HepG2 (cell line): ENCODE measurements around the gene SLC35F6. TPM values are rescaled to one million over a fixed set of nuclear protein-coding genes. Genes with fewer than 3 reads are reported as not detected.
A peak's percentile ranks its signal among the peaks of the same experiment; 100 is the strongest.

Source experiments
- ELF3 ChIP-seq: IDR thresholded peaks from 2 replicates; pipeline ENCODE4 v1.6.1; 2016; ENCODE audit warnings: missing genetic modification reagents, missing compliant biosample characterization
- ETV5 ChIP-seq: IDR thresholded peaks from 2 replicates; pipeline ENCODE4 v1.6.1; 2018; ENCODE audit warnings: missing biosample characterization, missing genetic modification reagents, inconsistent platforms, borderline replicate concordance
- HNF1B ChIP-seq: sonication (generic); formaldehyde crosslinking; IDR thresholded peaks from 2 replicates; pipeline ENCODE4 v1.5.1; 2020; ENCODE audit warnings: mild to moderate bottlenecking, moderate library complexity, missing genetic modification reagents
- HOXA3 ChIP-seq: sonication (generic); formaldehyde crosslinking; IDR thresholded peaks from 2 replicates; pipeline ENCODE4 v1.5.0; 2020; ENCODE audit warnings: missing genetic modification reagents
- MEF2D ChIP-seq: sonication (generic); formaldehyde crosslinking; IDR thresholded peaks from 2 replicates; pipeline ENCODE4 v1.5.1; 2020; ENCODE audit warnings: mild to moderate bottlenecking, missing genetic modification reagents
- NBN ChIP-seq: fragments of 450-650 bp; conservative IDR thresholded peaks from 2 replicates; pipeline ENCODE4 v1.6.1; 2017
- NRL ChIP-seq: sonication (generic); formaldehyde crosslinking; IDR thresholded peaks from 2 replicates; pipeline ENCODE4 v1.5.0; 2020; ENCODE audit warnings: missing genetic modification reagents, mild to moderate bottlenecking, moderate library complexity, borderline replicate concordance
- RFX1 ChIP-seq: fragments of 450-650 bp; IDR thresholded peaks from 2 replicates; pipeline ENCODE4 v1.6.1; 2017
- SMYD3 ChIP-seq: sonication (generic); formaldehyde crosslinking; IDR thresholded peaks from 2 replicates; pipeline ENCODE4 v1.8.1; 2023; ENCODE audit warnings: mild to moderate bottlenecking, missing genetic modification reagents
- ZNF180 ChIP-seq: sonication (generic); formaldehyde crosslinking; IDR thresholded peaks from 2 replicates; pipeline ENCODE4 v1.4.0; 2020; ENCODE audit warnings: low read depth, missing genetic modification reagents, borderline replicate concordance
- ZNF235 ChIP-seq: sonication (generic); formaldehyde crosslinking; IDR thresholded peaks from 2 replicates; pipeline ENCODE4 v1.8.1; 2023; ENCODE audit warnings: mild to moderate bottlenecking, missing genetic modification reagents, borderline replicate concordance
- ZNF276 ChIP-seq: sonication (generic); formaldehyde crosslinking; IDR thresholded peaks from 2 replicates; pipeline ENCODE4 v1.4.0; 2020; ENCODE audit warnings: mild to moderate bottlenecking, low read depth, missing genetic modification reagents
- ZNF3 ChIP-seq: IDR thresholded peaks from 2 replicates; pipeline ENCODE4 v1.7.0; 2017; ENCODE audit warnings: inconsistent platforms
- ZNF407 ChIP-seq: sonication (generic); formaldehyde crosslinking; IDR thresholded peaks from one replicate; pipeline ENCODE4 v1.5.1; 2020; ENCODE audit warnings: mild to moderate bottlenecking, missing genetic modification reagents; ENCODE audit errors: not compliant biosample characterization
- ZNF496 ChIP-seq: sonication (generic); formaldehyde crosslinking; IDR thresholded peaks from 2 replicates; pipeline ENCODE4 v1.8.1; 2023; ENCODE audit warnings: mild to moderate bottlenecking, moderate library complexity, missing genetic modification reagents; ENCODE audit not compliant: insufficient replicate concordance
- ZNF615 ChIP-seq: sonication (generic); formaldehyde crosslinking; IDR thresholded peaks from 2 replicates; pipeline ENCODE4 v1.5.0; 2020; ENCODE audit warnings: mild to moderate bottlenecking, missing genetic modification reagents, borderline replicate concordance
- ZNF670 ChIP-seq: sonication (generic); formaldehyde crosslinking; IDR thresholded peaks from 2 replicates; pipeline ENCODE4 v1.8.0; 2022; ENCODE audit warnings: mild to moderate bottlenecking, missing genetic modification reagents, borderline replicate concordance
- polyA plus RNA-seq, 8 experiments: library from polyadenylated mRNA; depleted of rRNA in 3 of 8; stranded (reverse) in 7 of 8; unstranded in 1 of 8; fragments of >200 nt; fragmentation: Illumina TruSeq in 4 of 8; extraction: Trizol in 4 of 8; gene quantifications; 2 replicates each; pipeline versions ENCODE4 v1.2.1 to v1.2.3, GENCODE V29; 2011 to 2016; ENCODE audit warnings: low read depth in 4 of 8, missing spikeins in 1 of 8, mixed read lengths in 1 of 8; ENCODE audit not compliant: insufficient read depth in 1 of 8
- total RNA-seq, 5 experiments: library from RNA; depleted of rRNA; stranded (reverse); fragments of >200 nt; fragmentation: Illumina TruSeq; extraction: Trizol; gene quantifications; 2 replicates each; pipeline ENCODE4 v1.2.3, GENCODE V29; 2016; ENCODE audit warnings: low read depth in 1 of 5

SLC35F6 gene
- total and polyA plus RNA-seq, 2 of the 13 experiments (the other 11 are each of a cell fraction or from before 2014, with no cell fraction given) = 15.2 to 21.2 TPM

GRCh38 chr2:26764078-26764887 lies at the start of gene SLC35F6 (continued):
- TF ChIP-seq HNF1B (CRISPR knock-in tag) (peak; percentile 54), SMYD3 (CRISPR knock-in tag) (peak; percentile 47; the same call in 1 of the 2 replicates), NRL (CRISPR knock-in tag) (0 out of 2 replicates have a peak, but pooled peaks have one; percentile 26), ZNF180 (CRISPR knock-in tag) (no peak), NBN (no peak), ELF3 (peak; percentile 56; the same call in 1 of the 2 replicates), ZNF407 (peak; percentile 61), ZNF615 (no peak), ZNF235 (CRISPR knock-in tag) (no peak; the same call in 1 of the 2 replicates), ZNF3 (CRISPR knock-in tag) (no peak), HOXA3 (CRISPR knock-in tag) (peak; percentile 81), RFX1 (no peak), ZNF276 (CRISPR knock-in tag) (no peak; the same call in 1 of the 2 replicates), ZNF670 (no peak; the same call in 1 of the 2 replicates), MEF2D (0 out of 2 replicates have a peak, but pooled peaks have one; percentile 37), ETV5 (peak; percentile 80; the same call in 1 of the 2 replicates), ZNF496 (CRISPR knock-in tag) (no peak)
